NCI-H1436 (cell line): ENCODE measurements around the gene TPRG1L.

Source experiments
- DNase-seq: peaks from one replicate; lab custom pipeline; 2025; lab: John Stamatoyannopoulos, UW

The TPRG1L gene

GRCh38 chr1:3646596-3646995 is 21.8 kb downstream of the TPRG1L start:
- no peak for DNase-seq

GRCh38 chr1:3649342-3650247 is 24.8 kb downstream of the TPRG1L start, which contains the start of gene WRAP73:
TSS of gene WRAP73 (minus strand) at chr1:3650103. CDS start at chr1:3649999, 104 bp downstream.
- DNase-seq = peak; percentile 90

- no peak for DNase-seq
Measured at GRCh38 chr1:3650248-3651025, 25.6 kb downstream of the TPRG1L start.

GRCh38 chr1:3651026-3651929 is 26.5 kb downstream of the TPRG1L start:
- no peak for DNase-seq

- DNase-seq = peak; percentile 62
Measured at GRCh38 chr1:3651930-3652547, 27.2 kb downstream of the TPRG1L start, which contains the start of gene TP73. TSS of gene TP73 (plus strand) at chr1:3652516. CDS start at chr1:3682366, 29,850 bp downstream.

GRCh38 chr1:3652548-3653285 is 27.9 kb downstream of the TPRG1L start:
- no peak for DNase-seq

GRCh38 chr1:3653286-3653618 is 28.4 kb downstream of the TPRG1L start:
- DNase-seq = no peak

- no peak for DNase-seq
Measured at GRCh38 chr1:3654549-3655281, 29.9 kb downstream of the TPRG1L start.

GRCh38 chr1:3656450-3657095 is 31.8 kb downstream of the TPRG1L start:
- DNase-seq = no peak

GRCh38 chr1:3657096-3657475 is 32.3 kb downstream of the TPRG1L start:
- no peak for DNase-seq

GRCh38 chr1:3657578-3658230 is 32.9 kb downstream of the TPRG1L start:
- no peak for DNase-seq

GRCh38 chr1:3658231-3658615 is 33.4 kb downstream of the TPRG1L start:
- no peak for DNase-seq

GRCh38 chr1:3659093-3659492 is 34.3 kb downstream of the TPRG1L start:
- DNase-seq = no peak

- DNase-seq = no peak
Measured at GRCh38 chr1:3660704-3661103, 35.9 kb downstream of the TPRG1L start.

GRCh38 chr1:3661631-3662030 is 36.8 kb downstream of the TPRG1L start:
- DNase-seq = no peak

- DNase-seq = no peak
Measured at GRCh38 chr1:3662080-3662671, 37.4 kb downstream of the TPRG1L start.

GRCh38 chr1:3663999-3664699 is 39.3 kb downstream of the TPRG1L start:
- DNase-seq = no peak
